KMS-11 (cell line): ENCODE measurements around the gene PNKP.

Experiments used
- H2AFZ ChIP-seq: fragments of 200-600 bp; sonication (generic); 2 replicates; pipeline ENCODE4 v1.6.1; 2016; ENCODE audit warnings: antibody characterized with exemption, mixed run types, low read depth
- H3K27ac ChIP-seq: fragments of 200-600 bp; sonication (generic); 2 replicates; pipeline ENCODE4 v1.6.1; 2016; ENCODE audit warnings: mild to moderate bottlenecking, mixed run types
- H3K27me3 ChIP-seq: fragments of 200-600 bp; sonication (generic); 2 replicates; pipeline ENCODE4 v1.6.1; 2017; ENCODE audit warnings: mild to moderate bottlenecking, low read depth, mixed run types, moderate library complexity; ENCODE audit not compliant: insufficient read depth
- H3K36me3 ChIP-seq: fragments of 200-600 bp; sonication (generic); 2 replicates; pipeline ENCODE4 v1.6.1; 2017; ENCODE audit warnings: mild to moderate bottlenecking, mixed run types; ENCODE audit not compliant: insufficient read depth
- H3K4me1 ChIP-seq: fragments of 200-600 bp; sonication (generic); 2 replicates; pipeline ENCODE4 v1.6.1; 2016; ENCODE audit warnings: mild to moderate bottlenecking, low read depth, mixed run types; ENCODE audit not compliant: poor library complexity, severe bottlenecking
- H3K4me2 ChIP-seq: fragments of 200-600 bp; sonication (generic); 2 replicates; pipeline ENCODE4 v1.7.0; 2016; ENCODE audit warnings: mild to moderate bottlenecking, mixed run types
- H3K4me3 ChIP-seq: fragments of 200-600 bp; sonication (generic); IDR thresholded peaks from 2 replicates; pipeline ENCODE4 v1.6.1; 2017; ENCODE audit warnings: low read depth, low read length, mixed read lengths; ENCODE audit not compliant: insufficient read depth
- H3K79me2 ChIP-seq: fragments of 200-600 bp; sonication (generic); 2 replicates; pipeline ENCODE4 v1.6.1; 2016; ENCODE audit warnings: low read depth, mixed run types; ENCODE audit not compliant: insufficient read depth
- H3K9ac ChIP-seq: fragments of 200-600 bp; sonication (generic); 2 replicates; pipeline ENCODE4 v1.6.1; 2016; ENCODE audit warnings: mild to moderate bottlenecking, mixed run types
- H4K20me1 ChIP-seq: fragments of 200-600 bp; sonication (generic); 2 replicates; pipeline ENCODE4 v1.6.1; 2016; ENCODE audit warnings: mild to moderate bottlenecking, mixed run types; ENCODE audit not compliant: insufficient read depth
- CTCF ChIP-seq: fragments of 200-600 bp; sonication (generic); conservative IDR thresholded peaks from 2 replicates; pipeline ENCODE4 v1.6.1; 2017; ENCODE audit warnings: low read depth, mild to moderate bottlenecking, antibody characterized with exemption, low read length, moderate library complexity, mixed read lengths

PNKP gene

GRCh38 chr19:49811328-49811727, 56.0 kb downstream of the PNKP start:
- Histone ChIP-seq H2AFZ (no peak overlapping the region), H3K4me1 (peaks cover 34% of the 10 kb centered on the region), H3K36me3 (no peaks in the 10 kb centered on the region), H3K4me2 (no peak overlapping the region), H3K9ac (no peak overlapping the region), H3K4me3 (no peak overlapping the region), H4K20me1 (no peaks in the 10 kb centered on the region), H3K27ac (no peak overlapping the region), H3K27me3 (no peaks in the 10 kb centered on the region), H3K79me2 (no peaks in the 10 kb centered on the region)
- TF ChIP-seq CTCF: no peak
